SU-DHL-6 (cell line): ENCODE results near the gene RBBP5.

Source experiments
- H2AFZ ChIP-seq: fragments of 200-600 bp; sonication (generic); 2 replicates; pipeline ENCODE4 v1.6.1; 2014; ENCODE audit warnings: low read depth, mild to moderate bottlenecking, moderate library complexity, mixed read lengths, antibody characterized with exemption, low read length; ENCODE audit not compliant: severe bottlenecking
- H3F3A ChIP-seq: fragments of 200-600 bp; shearing (Covaris generic); 2 replicates; pipeline ENCODE4 v1.6.0; 2016; ENCODE audit warnings: antibody characterized with exemption, mild to moderate bottlenecking; ENCODE audit not compliant: insufficient read depth
- H3K27ac ChIP-seq: fragments of 200-600 bp; sonication (generic); 2 replicates; pipeline ENCODE4 v1.5.1; 2016; ENCODE audit warnings: low read depth, mild to moderate bottlenecking, low read length, moderate library complexity, mixed read lengths
- H3K27me3 ChIP-seq: fragments of 200-600 bp; sonication (generic), shearing (Covaris generic); 2 replicates; pipeline ENCODE4 v1.6.0; 2014; ENCODE audit warnings: mild to moderate bottlenecking, low read length
- H3K36me3 ChIP-seq: fragments of 200-600 bp; sonication (generic); 2 replicates; pipeline ENCODE4 v1.6.1; 2014; ENCODE audit warnings: mild to moderate bottlenecking, low read length, mixed read lengths
- H3K4me2 ChIP-seq: fragments of 300-600, 200-600 bp; shearing (Covaris generic), sonication (generic); 2 replicates; pipeline ENCODE4 v1.6.0; 2014; ENCODE audit warnings: low read length, low read depth, mild to moderate bottlenecking; ENCODE audit not compliant: poor library complexity, severe bottlenecking
- H3K4me3 ChIP-seq: fragments of 200-600 bp; sonication (generic); 2 replicates; pipeline ENCODE4 v1.5.1; 2014; ENCODE audit warnings: antibody characterized with exemption, low read length, mild to moderate bottlenecking, mixed read lengths; ENCODE audit not compliant: insufficient read depth, poor library complexity, severe bottlenecking
- H3K79me2 ChIP-seq: fragments of 200-600 bp; sonication (generic); 2 replicates; pipeline ENCODE4 v1.6.1; 2014; ENCODE audit warnings: mild to moderate bottlenecking, low read length, moderate library complexity; ENCODE audit not compliant: insufficient read depth
- H3K9ac ChIP-seq: fragments of 200-600 bp; sonication (generic); 2 replicates; pipeline ENCODE4 v1.7.0; 2014; ENCODE audit warnings: mild to moderate bottlenecking, low read length
- H3K9me2 ChIP-seq: fragments of 200-600 bp; sonication (generic); replicated peaks from 2 replicates; pipeline ENCODE4 v1.6.1; 2014; ENCODE audit warnings: low read length; ENCODE audit not compliant: insufficient read depth
- H3K9me3 ChIP-seq: fragments of 200-600 bp; sonication (generic); 2 replicates; pipeline ENCODE4 v1.6.1; 2014; ENCODE audit warnings: low read length, mixed read lengths; ENCODE audit not compliant: insufficient read depth
- H4K20me1 ChIP-seq: fragments of 200-600 bp; sonication (generic); 2 replicates; pipeline ENCODE4 v1.6.1; 2014; ENCODE audit warnings: low read depth, mild to moderate bottlenecking, antibody characterized with exemption, low read length, moderate library complexity, mixed read lengths
- CTCF ChIP-seq: fragments of 200-600 bp; sonication (generic); IDR thresholded peaks from one replicate; pipeline ENCODE4 v1.5.1; 2017; ENCODE audit warnings: antibody characterized with exemption, mild to moderate bottlenecking, low read length, moderate library complexity; ENCODE audit not compliant: insufficient read depth, poor library complexity, severe bottlenecking
- EZH2phosphoT487 ChIP-seq: fragments of 200-600 bp; sonication (generic), shearing (Covaris generic); conservative IDR thresholded peaks from 2 replicates; pipeline ENCODE4 v1.6.1; 2018; ENCODE audit warnings: mild to moderate bottlenecking, antibody characterized with exemption, low read length, moderate library complexity, mixed read lengths

RBBP5 gene

GRCh38 chr1:205082431-205082830 lies 39.3 kb downstream of the RBBP5 start:
- TF ChIP-seq EZH2phosphoT487 (no peak), CTCF (no peak)

GRCh38 chr1:205077934-205078311 lies 43.9 kb downstream of the RBBP5 start:
- Histone ChIP-seq H4K20me1 (no peaks in the 10 kb centered on the region), H3K27ac (no peak overlapping the region), H3K27me3 (no peaks in the 10 kb centered on the region), H3F3A (no peaks in the 10 kb centered on the region), H3K36me3 (no peaks in the 10 kb centered on the region), H2AFZ (no peak overlapping the region), H3K4me3 (no peak overlapping the region), H3K9me3 (no peaks in the 10 kb centered on the region), H3K9me2 (no peaks in the 10 kb centered on the region), H3K9ac (no peak overlapping the region), H3K79me2 (no peaks in the 10 kb centered on the region), H3K4me2 (no peak overlapping the region)
- TF ChIP-seq EZH2phosphoT487 (no peak), CTCF (no peak)

More at GRCh38 chr1:205082431-205082830, 39.3 kb downstream of the RBBP5 start:
- no peaks in the 10 kb centered on the region for H3K27me3 ChIP-seq
- no peak overlapping the region for H3K27ac ChIP-seq
- H3F3A ChIP-seq = no peaks in the 10 kb centered on the region
- H4K20me1 ChIP-seq = no peaks in the 10 kb centered on the region
- H3K9ac ChIP-seq = no peak overlapping the region
- H2AFZ ChIP-seq = no peak overlapping the region
- no peaks in the 10 kb centered on the region for H3K36me3 ChIP-seq
- no peak overlapping the region for H3K4me3 ChIP-seq
- no peaks in the 10 kb centered on the region for H3K9me2 ChIP-seq
- no peaks in the 10 kb centered on the region for H3K79me2 ChIP-seq
- H3K9me3 ChIP-seq = no peaks in the 10 kb centered on the region
- H3K4me2 ChIP-seq = no peak overlapping the region

GRCh38 chr1:205077158-205077933 lies 44.4 kb downstream of the RBBP5 start:
- H4K20me1 ChIP-seq = no peaks in the 10 kb centered on the region
- no peak overlapping the region for H3K27ac ChIP-seq

More at GRCh38 chr1:205077158-205077933, 44.4 kb downstream of the RBBP5 start:
- no peak overlapping the region for H2AFZ ChIP-seq
- H3K9me3 ChIP-seq = no peaks in the 10 kb centered on the region
- TF ChIP-seq CTCF = no peak
- TF ChIP-seq EZH2phosphoT487 = no peak
- no peak overlapping the region for H3K9ac ChIP-seq
- no peak overlapping the region for H3K4me3 ChIP-seq
- no peaks in the 10 kb centered on the region for H3K36me3 ChIP-seq
- no peaks in the 10 kb centered on the region for H3F3A ChIP-seq
- H3K4me2 ChIP-seq = no peak overlapping the region
- H3K79me2 ChIP-seq = no peaks in the 10 kb centered on the region
- no peaks in the 10 kb centered on the region for H3K9me2 ChIP-seq
- H3K27me3 ChIP-seq = no peaks in the 10 kb centered on the region
